ENCODE data around the gene ADAMTS2. TPM values are rescaled to one million over a fixed set of nuclear protein-coding genes. Genes with fewer than 3 reads are reported as not detected.

ADAMTS2 gene
- total and polyA plus RNA-seq, 4 experiments from 2014 or later, result 0.07 TPM; not detected in 3

GRCh38 chr5:179310439-179311090 is 34.7 kb downstream of the ADAMTS2 start:
- intact Hi-C loops (cut with micrococcal nuclease), result no loop called here
- peaks cover 2 to 8% of the 10 kb centered on the region in 2 donors for H3K27me3 Mint-ChIP-seq
- H3K4me1 Mint-ChIP-seq, result no peaks in the 10 kb centered on the region
- no peaks in the 10 kb centered on the region for H3K4me1 ChIP-seq (ENCODE audit: insufficient read depth, low read length)
- H3K36me3 ChIP-seq (ENCODE audit: insufficient read depth, low read length), result no peaks in the 10 kb centered on the region
- ChIA-PET POLR2A (ENCODE audit: partially characterized antibody) (no interaction called here), CTCF (ENCODE audit: partially characterized antibody) (no interaction called here)
- H3K27me3 ChIP-seq (ENCODE audit: insufficient read depth, low read length), result no peaks in the 10 kb centered on the region
- H3K9me3 Mint-ChIP-seq, result peaks cover 0 to 13% (median 1%) of the 10 kb centered on the region in 8 donors
- H3K9me3 ChIP-seq (ENCODE audit: control insufficient read depth in 1 of 2, low read length in 2 of 2), result no peaks in the 10 kb centered on the region
- no peak overlapping the region for H3K27ac ChIP-seq (ENCODE audit: low read depth, low read length)
- H3K36me3 Mint-ChIP-seq, result no peaks in the 10 kb centered on the region
- no peak overlapping the region for H3K4me3 ChIP-seq (ENCODE audit: low read length in 2 of 2)
- no peak overlapping the region for H3K27ac Mint-ChIP-seq
- DNase-seq, result no peak
- H3K4me3 Mint-ChIP-seq, result no peak overlapping the region

GRCh38 chr5:179309751-179310320 is 35.4 kb downstream of the ADAMTS2 start:
- ChIA-PET POLR2A (ENCODE audit: partially characterized antibody) (no interaction called here), CTCF (ENCODE audit: partially characterized antibody) (interaction anchor here (0.7 kb wide), 1 partner anchor 184 kb away, joined by 3 read pairs; no protein-coding TSS in a partner anchor)
- DNase-seq, result no peak

GRCh38 chr5:179309383-179309670 is 35.9 kb downstream of the ADAMTS2 start:
- ChIA-PET CTCF (ENCODE audit: partially characterized antibody) (interaction anchor here (0.7 kb wide), 1 partner anchor 184 kb away, joined by 3 read pairs; no protein-coding TSS in a partner anchor), POLR2A (ENCODE audit: partially characterized antibody) (no interaction called here)
- H3K4me1 ChIP-seq (ENCODE audit: insufficient read depth, low read length), result no peaks in the 10 kb centered on the region
- no peaks in the 10 kb centered on the region for H3K36me3 ChIP-seq (ENCODE audit: insufficient read depth, low read length)
- H3K4me3 Mint-ChIP-seq, result no peak overlapping the region
- no peak for DNase-seq
- no peaks in the 10 kb centered on the region for H3K27me3 ChIP-seq (ENCODE audit: insufficient read depth, low read length)
- peaks cover 0 to 26% (median 10%) of the 10 kb centered on the region in 8 donors for H3K9me3 Mint-ChIP-seq
- H3K27me3 Mint-ChIP-seq, result peaks cover 1 to 5% of the 10 kb centered on the region in 2 donors
- intact Hi-C loops (cut with micrococcal nuclease), result no loop called here
- no peak overlapping the region for H3K27ac Mint-ChIP-seq
- H3K4me3 ChIP-seq (ENCODE audit: low read length in 2 of 2), result no peak overlapping the region
- H3K36me3 Mint-ChIP-seq, result no peaks in the 10 kb centered on the region
- no peaks in the 10 kb centered on the region for H3K4me1 Mint-ChIP-seq
- no peaks in the 10 kb centered on the region for H3K9me3 ChIP-seq (ENCODE audit: control insufficient read depth in 1 of 2, low read length in 2 of 2)
- no peak overlapping the region for H3K27ac ChIP-seq (ENCODE audit: low read depth, low read length)

More at GRCh38 chr5:179309751-179310320, 35.4 kb downstream of the ADAMTS2 start:
- Histone ChIP-seq H3K4me1 (ENCODE audit: insufficient read depth, low read length) (no peaks in the 10 kb centered on the region), H3K27me3 (ENCODE audit: insufficient read depth, low read length) (no peaks in the 10 kb centered on the region), H3K36me3 (ENCODE audit: insufficient read depth, low read length) (no peaks in the 10 kb centered on the region), H3K4me3 (ENCODE audit: low read length in 2 of 2) (no peak overlapping the region), H3K9me3 (ENCODE audit: control insufficient read depth in 1 of 2, low read length in 2 of 2) (no peaks in the 10 kb centered on the region), H3K27ac (ENCODE audit: low read depth, low read length) (no peak overlapping the region)
- Mint-ChIP-seq H3K4me1 (no peaks in the 10 kb centered on the region), H3K9me3 (peaks cover 0 to 20% (median 7%) of the 10 kb centered on the region in 8 donors), H3K27me3 (peaks cover 1 to 8% of the 10 kb centered on the region in 2 donors), H3K4me3 (no peak overlapping the region), H3K36me3 (no peaks in the 10 kb centered on the region), H3K27ac (no peak overlapping the region)
- intact Hi-C loops (cut with micrococcal nuclease), result no loop called here

GRCh38 chr5:179308563-179309382 is 36.5 kb downstream of the ADAMTS2 start:
- no peaks in the 10 kb centered on the region for H3K36me3 Mint-ChIP-seq
- Histone ChIP-seq H3K27me3 (ENCODE audit: insufficient read depth, low read length) (no peaks in the 10 kb centered on the region), H3K4me1 (ENCODE audit: insufficient read depth, low read length) (no peaks in the 10 kb centered on the region), H3K27ac (ENCODE audit: low read depth, low read length) (no peak overlapping the region), H3K4me3 (ENCODE audit: low read length in 2 of 2) (no peak overlapping the region), H3K36me3 (ENCODE audit: insufficient read depth, low read length) (no peaks in the 10 kb centered on the region), H3K9me3 (ENCODE audit: control insufficient read depth in 1 of 2, low read length in 2 of 2) (no peaks in the 10 kb centered on the region)
- no peak overlapping the region for H3K27ac Mint-ChIP-seq
- ChIA-PET CTCF (ENCODE audit: partially characterized antibody) (no interaction called here), POLR2A (ENCODE audit: partially characterized antibody) (no interaction called here)
- H3K4me1 Mint-ChIP-seq, result no peaks in the 10 kb centered on the region
- H3K27me3 Mint-ChIP-seq, result peaks cover 1 to 5% of the 10 kb centered on the region in 2 donors
- intact Hi-C loops (cut with micrococcal nuclease), result no loop called here
- peaks cover 0 to 31% (median 14%) of the 10 kb centered on the region in 8 donors for H3K9me3 Mint-ChIP-seq
- no peak for DNase-seq
- H3K4me3 Mint-ChIP-seq, result no peak overlapping the region

GRCh38 chr5:179307931-179308471 is 37.3 kb downstream of the ADAMTS2 start:
- intact Hi-C loops (cut with micrococcal nuclease), result no loop called here
- Histone ChIP-seq H3K27me3 (ENCODE audit: insufficient read depth, low read length) (no peaks in the 10 kb centered on the region), H3K27ac (ENCODE audit: low read depth, low read length) (no peak overlapping the region), H3K36me3 (ENCODE audit: insufficient read depth, low read length) (no peaks in the 10 kb centered on the region), H3K9me3 (ENCODE audit: control insufficient read depth in 1 of 2, low read length in 2 of 2) (no peaks in the 10 kb centered on the region), H3K4me3 (ENCODE audit: low read length in 2 of 2) (no peak overlapping the region), H3K4me1 (ENCODE audit: insufficient read depth, low read length) (no peaks in the 10 kb centered on the region)
- CTCF ChIA-PET (ENCODE audit: partially characterized antibody), result no interaction called here
- no peak overlapping the region for H3K27ac Mint-ChIP-seq
- no peak for DNase-seq
- H3K36me3 Mint-ChIP-seq, result no peaks in the 10 kb centered on the region
- POLR2A ChIA-PET (ENCODE audit: partially characterized antibody), result no interaction called here
- H3K9me3 Mint-ChIP-seq, result peaks cover 0 to 31% (median 16%) of the 10 kb centered on the region in 8 donors
- H3K4me1 Mint-ChIP-seq, result no peaks in the 10 kb centered on the region
- no peak overlapping the region for H3K4me3 Mint-ChIP-seq
- H3K27me3 Mint-ChIP-seq, result peaks cover 1 to 5% of the 10 kb centered on the region in 2 donors

- H3K9me3 ChIP-seq (ENCODE audit: control insufficient read depth in 1 of 2, low read length in 2 of 2), result no peaks in the 10 kb centered on the region
- Mint-ChIP-seq H3K4me3 (no peak overlapping the region), H3K27ac (no peak overlapping the region), H3K27me3 (peaks cover 1 to 7% of the 10 kb centered on the region in 2 donors), H3K9me3 (peaks cover 0 to 34% (median 16%) of the 10 kb centered on the region in 8 donors), H3K36me3 (no peaks in the 10 kb centered on the region), H3K4me1 (no peaks in the 10 kb centered on the region)
- H3K4me1 ChIP-seq (ENCODE audit: insufficient read depth, low read length), result no peaks in the 10 kb centered on the region
- ChIA-PET POLR2A (ENCODE audit: partially characterized antibody) (no interaction called here), CTCF (ENCODE audit: partially characterized antibody) (no interaction called here)
- H3K27me3 ChIP-seq (ENCODE audit: insufficient read depth, low read length), result no peaks in the 10 kb centered on the region
- intact Hi-C loops (cut with micrococcal nuclease), result no loop called here
- no peak overlapping the region for H3K27ac ChIP-seq (ENCODE audit: low read depth, low read length)
- no peaks in the 10 kb centered on the region for H3K36me3 ChIP-seq (ENCODE audit: insufficient read depth, low read length)
- no peak for DNase-seq
- no peak overlapping the region for H3K4me3 ChIP-seq (ENCODE audit: low read length in 2 of 2)
These were observed 38.1 kb downstream of the ADAMTS2 start for GRCh38 chr5:179307013-179307800.

All from CD4-positive, alpha-beta memory T cell (primary cell).